HG03139 (cell line): ENCODE results near the gene PRLH.
"Not testable (repeated sequence)": the region's sequence is repeated elsewhere in the genome, so short reads cannot be mapped to it uniquely, and the experiment has no call there.

Source experiments
- ATAC-seq: cut with Tn5 transposase; IDR thresholded peaks from one replicate; pipeline ENCODE4 v1.9.1; 2021; ENCODE audit not compliant: unreplicated experiment

PRLH gene

GRCh38 chr2:237599465-237600110 is 33.2 kb downstream of the PRLH start:
- no peak for ATAC-seq

- no peak for ATAC-seq
Observed at GRCh38 chr2:237600205-237600846, 34.0 kb downstream of the PRLH start.

GRCh38 chr2:237601453-237602116 is 35.2 kb downstream of the PRLH start:
- no peak for ATAC-seq

GRCh38 chr2:237602409-237602808 is 36.0 kb downstream of the PRLH start:
- no peak for ATAC-seq

- ATAC-seq: no peak
Observed at GRCh38 chr2:237603049-237603717, 36.8 kb downstream of the PRLH start.

GRCh38 chr2:237603718-237604362 is 37.5 kb downstream of the PRLH start:
- peak; percentile 75 for ATAC-seq

- no peak for ATAC-seq
Observed at GRCh38 chr2:237604391-237604790, 38.0 kb downstream of the PRLH start.

GRCh38 chr2:237604960-237605359 is 38.6 kb downstream of the PRLH start:
- no peak for ATAC-seq

GRCh38 chr2:237606522-237606921 is 40.1 kb downstream of the PRLH start:
- not testable (repeated sequence) for ATAC-seq

- no peak for ATAC-seq
Observed at GRCh38 chr2:237612527-237613357, 46.4 kb downstream of the PRLH start.

- ATAC-seq: no peak
Observed at GRCh38 chr2:237613679-237614078, 47.3 kb downstream of the PRLH start.

- ATAC-seq: no peak
Observed at GRCh38 chr2:237614151-237614720, 47.9 kb downstream of the PRLH start.

GRCh38 chr2:237615631-237616249 is 49.4 kb downstream of the PRLH start:
- ATAC-seq: no peak

GRCh38 chr2:237616373-237616733 is 50.0 kb downstream of the PRLH start:
- no peak for ATAC-seq
